HEK293 (cell line): ENCODE measurements around the gene DNAI7.

ENCODE experiments used
- KLF10 ChIP-seq: fragments of 450-650 bp; IDR thresholded peaks from 2 replicates; pipeline ENCODE4 v1.5.1; 2018; ENCODE audit warnings: missing biosample characterization, mild to moderate bottlenecking, missing genetic modification characterization
- TCF7L2 ChIP-seq: IDR thresholded peaks from 2 replicates; pipeline ENCODE4 v1.6.1; 2011; ENCODE audit warnings: low read depth, mild to moderate bottlenecking, inconsistent platforms, low read length, moderate library complexity, borderline replicate concordance
- ZNF140 ChIP-seq: fragments of 450-650 bp; formaldehyde crosslinking; IDR thresholded peaks from 2 replicates; pipeline ENCODE4 v1.5.1; 2016; ENCODE audit warnings: missing biosample characterization, missing genetic modification characterization
- ZNF16 ChIP-seq: fragments of 450-650 bp; formaldehyde crosslinking; IDR thresholded peaks from 2 replicates; pipeline ENCODE4 v1.5.1; 2016; ENCODE audit warnings: low read depth, missing biosample characterization, missing genetic modification characterization
- ZNF274 ChIP-seq, 2 experiments: fragments of 200-500 bp in 1 of 2; fragments of 450-650 bp in 1 of 2; sonication (Bioruptor generic) in 1 of 2; formaldehyde crosslinking in 1 of 2; IDR thresholded peaks; 2 replicates each; pipeline versions ENCODE4 v1.5.1 to v1.6.1; 2014 to 2016; ENCODE audit warnings: borderline replicate concordance in 1 of 2, inconsistent platforms in 1 of 2, low read length in 1 of 2, missing biosample characterization in 1 of 2, missing genetic modification characterization in 1 of 2
- ZNF529 ChIP-seq: fragments of 450-650 bp; formaldehyde crosslinking; IDR thresholded peaks from 2 replicates; pipeline ENCODE4 v1.5.1; 2017; ENCODE audit warnings: missing genetic modification characterization, missing biosample characterization; ENCODE audit not compliant: insufficient replicate concordance
- ZNF561 ChIP-seq: fragments of 450-650 bp; IDR thresholded peaks from 2 replicates; pipeline ENCODE4 v1.5.1; 2018; ENCODE audit warnings: missing biosample characterization, missing genetic modification characterization, borderline replicate concordance
- ZNF571 ChIP-seq: fragments of 450-650 bp; formaldehyde crosslinking; IDR thresholded peaks from 2 replicates; pipeline ENCODE4 v1.5.0; 2017; ENCODE audit warnings: missing biosample characterization, missing genetic modification characterization
- ZNF621 ChIP-seq: fragments of 450-650 bp; formaldehyde crosslinking; IDR thresholded peaks from 2 replicates; pipeline ENCODE4 v1.5.1; 2017; ENCODE audit warnings: missing biosample characterization, missing genetic modification characterization
- ZXDB ChIP-seq: fragments of 450-650 bp; formaldehyde crosslinking; IDR thresholded peaks from 2 replicates; pipeline ENCODE4 v1.5.1; 2016; ENCODE audit warnings: missing biosample characterization, missing genetic modification characterization
- TF ChIP-seq, protein P1 (sequence below): fragments of 450-650 bp; formaldehyde crosslinking; IDR thresholded peaks from 2 replicates; pipeline ENCODE4 v1.5.1; 2016; ENCODE audit warnings: missing biosample characterization, missing genetic modification characterization
- TF ChIP-seq, protein P2 (sequence below): fragments of 450-650 bp; formaldehyde crosslinking; conservative IDR thresholded peaks from 2 replicates; pipeline ENCODE4 v1.5.1; 2016; ENCODE audit warnings: low read depth, missing biosample characterization, missing genetic modification characterization

DNA sequence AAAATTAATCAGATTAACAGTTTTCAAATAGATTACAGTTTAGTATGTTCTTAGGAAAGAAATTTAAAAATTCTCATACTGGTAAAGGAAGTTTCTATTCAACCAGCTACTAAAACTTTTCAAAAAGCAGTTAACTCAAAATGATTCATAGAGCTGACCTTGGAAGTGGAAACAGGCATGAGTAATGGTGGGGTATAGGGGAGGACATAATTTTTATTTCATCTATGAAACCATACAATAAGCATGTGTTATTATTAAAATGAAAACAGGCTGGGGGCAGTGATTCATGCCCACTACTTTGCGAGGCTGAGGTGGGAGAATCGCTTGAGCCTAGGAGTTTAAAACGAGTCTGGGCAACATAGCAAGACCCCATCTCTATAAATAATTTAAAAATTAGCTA is 73.0 kb downstream of the DNAI7 start:
- no peak for TF ChIP-seq ZNF529 (tag by site-specific recombination)
- TF ChIP-seq, protein P1, sequence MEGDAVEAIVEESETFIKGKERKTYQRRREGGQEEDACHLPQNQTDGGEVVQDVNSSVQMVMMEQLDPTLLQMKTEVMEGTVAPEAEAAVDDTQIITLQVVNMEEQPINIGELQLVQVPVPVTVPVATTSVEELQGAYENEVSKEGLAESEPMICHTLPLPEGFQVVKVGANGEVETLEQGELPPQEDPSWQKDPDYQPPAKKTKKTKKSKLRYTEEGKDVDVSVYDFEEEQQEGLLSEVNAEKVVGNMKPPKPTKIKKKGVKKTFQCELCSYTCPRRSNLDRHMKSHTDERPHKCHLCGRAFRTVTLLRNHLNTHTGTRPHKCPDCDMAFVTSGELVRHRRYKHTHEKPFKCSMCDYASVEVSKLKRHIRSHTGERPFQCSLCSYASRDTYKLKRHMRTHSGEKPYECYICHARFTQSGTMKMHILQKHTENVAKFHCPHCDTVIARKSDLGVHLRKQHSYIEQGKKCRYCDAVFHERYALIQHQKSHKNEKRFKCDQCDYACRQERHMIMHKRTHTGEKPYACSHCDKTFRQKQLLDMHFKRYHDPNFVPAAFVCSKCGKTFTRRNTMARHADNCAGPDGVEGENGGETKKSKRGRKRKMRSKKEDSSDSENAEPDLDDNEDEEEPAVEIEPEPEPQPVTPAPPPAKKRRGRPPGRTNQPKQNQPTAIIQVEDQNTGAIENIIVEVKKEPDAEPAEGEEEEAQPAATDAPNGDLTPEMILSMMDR (tag by site-specific recombination): no peak
- no peak for TF ChIP-seq KLF10
- no peak for TF ChIP-seq ZNF140 (tag by site-specific recombination)
- no peak for TF ChIP-seq ZNF16 (tag by site-specific recombination)
- no peak for TF ChIP-seq TCF7L2
- TF ChIP-seq ZNF621 (tag by site-specific recombination): no peak
- no peak for TF ChIP-seq ZNF571
- TF ChIP-seq ZXDB: no peak
- TF ChIP-seq ZNF561 (tag by site-specific recombination): no peak
- no peak for TF ChIP-seq ZNF274 (IDR thresholded peaks at IDR 0.05; ENCODE audit: low read length)
- TF ChIP-seq ZNF274 (tag by site-specific recombination; IDR thresholded peaks at IDR 0.05; ENCODE audit: borderline replicate concordance): no peak
- TF ChIP-seq, protein P2, sequence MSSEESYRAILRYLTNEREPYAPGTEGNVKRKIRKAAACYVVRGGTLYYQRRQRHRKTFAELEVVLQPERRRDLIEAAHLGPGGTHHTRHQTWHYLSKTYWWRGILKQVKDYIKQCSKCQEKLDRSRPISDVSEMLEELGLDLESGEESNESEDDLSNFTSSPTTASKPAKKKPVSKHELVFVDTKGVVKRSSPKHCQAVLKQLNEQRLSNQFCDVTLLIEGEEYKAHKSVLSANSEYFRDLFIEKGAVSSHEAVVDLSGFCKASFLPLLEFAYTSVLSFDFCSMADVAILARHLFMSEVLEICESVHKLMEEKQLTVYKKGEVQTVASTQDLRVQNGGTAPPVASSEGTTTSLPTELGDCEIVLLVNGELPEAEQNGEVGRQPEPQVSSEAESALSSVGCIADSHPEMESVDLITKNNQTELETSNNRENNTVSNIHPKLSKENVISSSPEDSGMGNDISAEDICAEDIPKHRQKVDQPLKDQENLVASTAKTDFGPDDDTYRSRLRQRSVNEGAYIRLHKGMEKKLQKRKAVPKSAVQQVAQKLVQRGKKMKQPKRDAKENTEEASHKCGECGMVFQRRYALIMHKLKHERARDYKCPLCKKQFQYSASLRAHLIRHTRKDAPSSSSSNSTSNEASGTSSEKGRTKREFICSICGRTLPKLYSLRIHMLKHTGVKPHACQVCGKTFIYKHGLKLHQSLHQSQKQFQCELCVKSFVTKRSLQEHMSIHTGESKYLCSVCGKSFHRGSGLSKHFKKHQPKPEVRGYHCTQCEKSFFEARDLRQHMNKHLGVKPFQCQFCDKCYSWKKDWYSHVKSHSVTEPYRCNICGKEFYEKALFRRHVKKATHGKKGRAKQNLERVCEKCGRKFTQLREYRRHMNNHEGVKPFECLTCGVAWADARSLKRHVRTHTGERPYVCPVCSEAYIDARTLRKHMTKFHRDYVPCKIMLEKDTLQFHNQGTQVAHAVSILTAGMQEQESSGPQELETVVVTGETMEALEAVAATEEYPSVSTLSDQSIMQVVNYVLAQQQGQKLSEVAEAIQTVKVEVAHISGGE (tag by site-specific recombination): no peak
